IPS-NIHi7 (cell line): Measurements from ENCODE around the gene ABHD1.
A peak's percentile ranks its signal among the peaks of the same experiment; 100 is the strongest.

ENCODE experiments used
- DNase-seq: peaks from one replicate; pipeline ENCODE4 v3.0.0; 2012; ENCODE audit warnings: mixed read lengths; ENCODE audit errors: extremely low spot score

The ABHD1 gene

DNA sequence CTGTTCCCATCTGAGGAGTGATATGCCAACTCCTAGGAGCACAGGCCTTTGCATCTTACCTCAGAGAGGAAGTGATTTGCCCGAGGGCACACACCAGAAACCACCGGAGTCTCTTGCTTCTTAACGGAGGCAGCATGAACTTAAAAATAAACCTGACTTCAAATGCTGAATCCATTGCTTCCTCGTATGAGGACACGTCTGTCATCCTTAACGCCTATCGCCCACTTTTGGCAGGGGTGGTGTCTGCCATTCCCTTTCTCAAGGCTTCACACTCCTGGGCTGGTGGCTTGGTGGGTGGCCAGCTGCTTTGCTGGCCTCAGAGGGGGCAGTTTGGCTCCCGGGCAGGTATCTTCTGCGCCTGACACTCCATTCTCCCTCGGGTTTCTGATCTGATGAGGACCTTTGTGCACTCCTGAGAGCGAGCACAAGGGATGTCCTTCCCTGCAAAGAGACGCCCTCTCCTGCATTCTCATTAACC is 11.9 kb downstream of the ABHD1 start:
- DNase-seq = no peak

DNA sequence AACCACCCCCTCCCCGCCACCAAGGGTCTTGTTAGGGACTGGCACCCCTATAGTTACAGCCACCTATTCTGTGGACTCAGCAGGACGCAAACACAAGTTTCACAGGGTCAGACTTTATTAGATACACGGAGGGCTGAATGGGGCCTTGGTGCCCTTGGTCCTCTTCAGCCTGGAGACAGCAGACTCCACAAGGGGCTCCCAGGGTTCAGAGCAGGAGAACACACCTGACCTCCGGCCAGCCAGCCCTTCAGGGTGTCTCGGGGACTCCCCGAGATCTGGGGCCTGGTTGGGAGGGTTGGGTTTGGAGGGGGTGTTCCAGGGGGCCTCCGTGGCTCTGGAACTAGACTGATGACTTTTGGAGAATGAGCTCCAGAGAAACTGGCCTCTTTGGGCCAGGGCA is 13.1 kb downstream of the ABHD1 start:
- no peak for DNase-seq

GRCh38 chr2:27137322-27137935 is 13.8 kb downstream of the ABHD1 start:
- DNase-seq = no peak

GRCh38 chr2:27138111-27138510 is 14.5 kb downstream of the ABHD1 start:
- DNase-seq = no peak

GRCh38 chr2:27139310-27139709 is 15.7 kb downstream of the ABHD1 start, which contains the start of gene PRR30:
Gene PRR30 (minus strand): TSS chr2:27139410. CDS start chr2:27138329, 1,081 bp downstream.
- DNase-seq = no peak

DNA sequence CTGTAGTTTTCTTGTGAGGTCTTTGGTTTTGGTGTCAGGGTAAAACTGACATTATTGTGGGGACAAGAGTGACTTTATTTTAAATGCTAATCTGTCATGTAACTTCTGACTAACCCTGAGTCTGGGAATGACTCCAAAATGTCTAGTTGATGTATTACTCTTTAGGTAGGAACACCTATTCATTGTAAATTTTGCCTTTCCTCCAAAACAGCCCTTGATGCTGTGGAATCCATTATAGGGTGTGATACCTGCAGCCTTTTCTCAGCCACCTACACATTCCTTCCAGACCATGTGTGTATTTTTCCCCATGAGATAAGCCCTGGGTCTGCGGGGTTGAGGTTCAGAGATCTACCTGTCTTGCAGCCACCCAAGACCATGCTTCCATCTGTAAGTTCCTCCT is 19.7 kb downstream of the ABHD1 start:
- no peak for DNase-seq

DNA sequence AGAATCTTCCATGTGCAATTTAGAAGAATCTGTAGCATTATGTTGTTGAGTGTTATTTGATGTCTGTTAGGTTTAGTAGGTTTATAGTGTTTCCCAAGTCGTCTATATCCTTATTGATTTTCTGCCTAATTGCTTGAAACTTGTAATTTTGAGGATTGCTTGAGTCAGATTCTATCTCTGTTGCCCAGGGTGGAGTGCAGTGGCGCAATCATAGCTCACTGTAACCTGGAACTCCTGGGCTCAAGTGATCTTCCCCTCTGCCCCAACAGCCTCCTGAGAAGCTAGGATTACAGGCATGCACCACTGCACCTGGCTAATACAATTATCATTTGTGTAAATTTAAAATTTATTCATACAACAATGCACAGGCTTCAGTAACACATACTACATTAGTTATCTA is 22.1 kb downstream of the ABHD1 start:
- DNase-seq = no peak

DNA sequence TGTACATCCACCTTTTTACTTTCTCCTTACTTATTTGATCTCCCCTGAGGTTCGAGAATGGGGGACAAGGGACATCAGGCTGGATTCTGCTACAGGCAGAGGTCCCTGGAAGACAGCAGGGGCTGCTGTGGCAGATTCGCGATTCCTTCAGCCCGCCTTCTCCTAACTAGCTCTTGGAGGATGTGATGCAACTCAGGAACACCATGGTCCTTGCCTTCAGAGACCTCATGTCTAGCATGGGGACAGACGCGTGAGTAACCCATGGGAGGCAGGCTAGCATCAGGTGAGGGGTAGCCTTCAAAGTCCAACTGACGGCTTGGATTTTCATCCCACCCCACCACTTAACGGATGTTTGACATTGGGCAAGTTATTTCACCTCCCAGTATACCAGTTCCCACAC is 24.3 kb downstream of the ABHD1 start:
- no peak for DNase-seq

GRCh38 chr2:27148801-27149439 is 25.3 kb downstream of the ABHD1 start, which contains the start of gene TCF23:
Gene TCF23 (plus strand): TSS chr2:27149004. CDS start chr2:27149134, 130 bp downstream.
- no peak for DNase-seq

DNA sequence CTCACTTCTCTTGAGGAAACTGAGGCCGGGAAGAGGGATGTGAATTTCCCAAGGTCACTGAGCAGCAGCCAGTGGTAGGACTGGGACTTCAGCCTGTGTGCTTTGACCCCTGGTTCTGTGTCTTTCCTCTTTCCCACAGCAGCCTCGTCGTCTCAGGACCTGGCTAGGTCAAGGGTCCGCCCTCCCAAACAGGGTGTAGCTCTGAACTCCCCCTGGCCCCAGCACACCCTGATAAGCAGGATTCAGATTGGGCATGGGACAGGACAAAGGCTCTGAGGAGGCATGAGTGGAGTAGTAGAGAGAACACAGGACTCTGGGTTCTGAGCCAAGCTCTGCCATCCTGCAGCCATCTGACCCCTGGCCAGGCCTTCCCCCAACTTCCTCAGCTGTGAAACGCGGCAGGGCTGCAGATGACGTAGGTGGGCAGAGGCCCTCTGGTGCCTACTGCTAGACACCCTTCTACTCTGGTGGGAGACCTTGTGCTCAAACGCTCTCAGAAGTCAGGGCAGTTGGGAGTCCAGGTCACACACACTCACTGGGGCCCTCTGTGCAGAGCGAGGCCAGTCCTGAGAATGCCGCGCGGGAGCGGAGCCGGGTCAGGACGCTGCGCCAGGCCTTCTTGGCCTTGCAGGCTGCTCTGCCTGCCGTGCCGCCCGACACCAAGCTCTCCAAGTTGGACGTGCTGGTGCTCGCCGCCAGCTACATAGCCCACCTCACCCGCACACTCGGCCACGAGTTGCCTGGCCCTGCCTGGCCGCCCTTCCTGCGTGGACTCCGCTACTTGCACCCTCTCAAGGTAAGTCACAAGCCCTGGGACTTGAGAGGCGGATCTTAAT is 26.2 kb downstream of the ABHD1 start:
- DNase-seq = no peak

DNA sequence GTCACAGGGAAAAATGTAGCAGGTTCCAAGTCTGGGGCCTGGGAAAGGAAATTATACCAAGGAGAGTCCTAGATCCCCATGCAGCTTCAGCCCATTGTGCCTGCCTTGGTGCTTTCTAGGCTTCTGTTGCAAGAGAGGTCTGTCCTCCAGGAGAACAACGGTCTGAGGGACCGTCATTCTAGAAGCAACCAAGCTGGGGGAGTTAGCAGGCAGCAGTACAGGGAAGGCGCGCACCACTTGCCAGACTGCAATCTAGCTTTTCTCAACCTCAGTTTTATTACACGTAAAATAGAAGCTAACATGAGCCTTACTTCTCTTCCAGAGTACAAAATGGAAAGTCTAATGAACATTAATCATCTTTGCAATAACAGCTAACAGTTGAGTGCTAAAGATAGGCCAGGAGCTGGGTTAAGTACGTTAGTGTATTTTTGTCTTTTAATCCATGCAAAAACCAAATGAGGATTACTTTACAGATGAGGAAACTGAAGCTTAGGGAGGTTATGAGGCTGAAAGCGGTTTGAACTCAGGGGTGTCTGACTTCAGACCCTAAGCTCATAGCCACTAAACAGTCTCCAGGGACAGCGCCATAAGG is 27.1 kb downstream of the ABHD1 start:
- no peak for DNase-seq

DNA sequence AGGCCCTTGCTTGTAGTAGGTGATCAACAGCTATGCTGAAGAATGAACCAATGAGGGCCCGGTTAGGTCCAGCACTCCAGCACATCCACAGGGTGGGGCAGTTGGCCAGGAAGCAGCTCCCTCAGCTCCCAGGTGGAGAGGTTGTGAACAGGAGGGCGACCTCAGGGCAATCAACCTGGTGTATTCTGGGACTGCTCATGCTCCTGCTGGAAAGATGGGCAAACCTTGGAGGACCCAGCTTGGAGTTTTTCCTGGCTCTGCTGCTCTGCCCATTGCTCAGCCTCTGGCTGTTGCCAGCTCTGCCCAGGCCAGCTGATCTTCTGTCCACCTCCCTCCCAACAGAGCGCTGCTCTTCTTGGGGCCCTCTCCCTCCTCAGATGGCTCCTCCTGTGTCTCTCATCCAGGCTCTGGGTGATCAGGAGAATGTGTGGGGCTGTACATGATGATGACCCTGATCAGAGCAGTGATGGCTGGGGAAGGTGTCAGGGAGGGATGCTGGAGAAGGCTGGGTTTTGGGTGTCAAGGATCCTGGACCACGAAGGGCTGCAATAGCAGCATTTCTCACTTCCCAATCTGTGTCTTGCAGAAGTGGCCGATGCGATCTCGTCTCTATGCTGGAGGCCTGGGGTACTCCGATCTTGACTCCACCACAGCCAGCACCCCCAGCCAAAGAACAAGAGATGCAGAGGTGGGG is 28.6 kb downstream of the ABHD1 start:
- peak; percentile 64 for DNase-seq

GRCh38 chr2:27152796-27153464 is 29.3 kb downstream of the ABHD1 start:
- DNase-seq = no peak

- no peak for DNase-seq
These were observed 30.9 kb downstream of the ABHD1 start for GRCh38 chr2:27154488-27154887.

DNA sequence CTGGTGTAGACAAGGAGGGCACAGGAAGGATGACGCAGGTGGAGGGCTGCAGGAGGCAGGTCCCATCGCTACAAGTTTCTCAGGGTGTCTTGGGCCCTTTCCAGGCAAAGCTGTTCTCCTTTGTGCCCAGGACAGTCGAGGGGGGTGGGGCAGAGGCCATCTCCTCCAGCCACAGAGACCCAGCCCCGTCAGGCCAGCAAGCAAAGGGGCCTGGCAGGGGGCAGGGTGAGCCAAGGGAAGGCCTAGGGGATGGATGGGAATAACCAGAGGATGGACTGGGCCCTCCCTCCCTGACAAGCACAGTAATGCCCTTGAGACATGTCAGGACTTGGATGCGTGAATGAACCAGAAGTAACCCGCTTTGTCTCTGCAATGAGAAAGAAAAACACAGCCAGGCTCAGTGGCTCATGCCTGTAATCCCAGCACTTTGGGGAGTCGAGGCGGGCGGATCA is 31.5 kb downstream of the ABHD1 start:
- DNase-seq = no peak

DNA sequence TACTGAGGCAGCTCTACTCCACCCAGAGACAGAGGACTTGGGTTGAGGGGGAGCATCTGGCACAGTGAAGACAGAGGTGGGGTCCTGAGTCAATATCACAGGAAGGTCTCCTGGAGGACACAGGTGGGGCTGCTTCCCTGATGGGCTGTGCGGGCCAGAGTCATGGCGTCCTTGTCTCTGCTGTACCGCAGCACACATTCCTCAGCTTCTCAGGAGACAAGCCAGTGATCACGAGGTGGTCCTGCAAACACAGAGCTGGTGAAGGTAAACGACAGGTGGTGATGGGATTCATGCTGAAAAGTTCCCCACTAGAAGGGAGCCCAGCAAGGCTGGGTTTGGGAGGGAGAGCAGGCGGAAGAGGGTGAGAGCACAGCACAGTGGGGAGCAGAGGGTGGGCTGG is 34.9 kb downstream of the ABHD1 start:
- DNase-seq = no peak

DNA sequence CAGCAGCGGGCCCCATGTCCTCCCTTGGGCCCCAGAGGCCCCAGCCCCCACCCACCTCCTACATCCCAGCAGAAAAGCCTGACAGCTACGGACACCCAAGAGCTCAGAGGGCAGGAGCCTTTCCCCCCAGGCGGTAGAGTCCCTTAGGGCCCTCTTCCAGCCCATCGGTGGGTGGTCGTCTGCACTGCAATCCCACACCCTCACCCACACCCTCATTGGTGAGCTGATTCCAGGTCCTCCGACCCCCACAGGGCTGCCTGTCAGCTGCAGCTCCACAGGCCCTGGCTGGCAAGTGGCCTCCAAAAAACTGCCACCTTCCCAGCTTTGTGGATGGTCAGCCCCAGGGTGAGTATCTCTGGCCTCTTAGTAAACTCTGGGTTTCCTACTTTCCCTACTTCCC is 35.7 kb downstream of the ABHD1 start:
- no peak for DNase-seq

DNA sequence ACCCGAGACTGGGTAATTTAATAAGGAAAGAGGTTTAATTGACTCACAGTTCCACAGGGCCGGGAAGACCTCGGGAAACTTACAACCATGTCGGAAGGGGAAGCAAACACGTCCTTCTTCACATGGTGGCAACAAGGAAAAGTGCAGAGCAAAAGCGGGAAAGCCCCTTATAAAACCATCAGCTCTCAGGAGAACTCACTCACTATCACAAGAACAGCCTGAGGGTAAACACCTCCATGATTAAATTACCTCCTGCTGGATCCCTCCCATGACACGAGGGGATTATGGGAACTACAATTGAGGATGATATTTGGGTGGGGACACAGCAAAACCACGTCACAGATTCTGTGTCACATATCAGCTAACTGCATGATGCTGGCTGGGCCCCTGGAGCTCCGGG is 36.6 kb downstream of the ABHD1 start:
- no peak for DNase-seq

DNA sequence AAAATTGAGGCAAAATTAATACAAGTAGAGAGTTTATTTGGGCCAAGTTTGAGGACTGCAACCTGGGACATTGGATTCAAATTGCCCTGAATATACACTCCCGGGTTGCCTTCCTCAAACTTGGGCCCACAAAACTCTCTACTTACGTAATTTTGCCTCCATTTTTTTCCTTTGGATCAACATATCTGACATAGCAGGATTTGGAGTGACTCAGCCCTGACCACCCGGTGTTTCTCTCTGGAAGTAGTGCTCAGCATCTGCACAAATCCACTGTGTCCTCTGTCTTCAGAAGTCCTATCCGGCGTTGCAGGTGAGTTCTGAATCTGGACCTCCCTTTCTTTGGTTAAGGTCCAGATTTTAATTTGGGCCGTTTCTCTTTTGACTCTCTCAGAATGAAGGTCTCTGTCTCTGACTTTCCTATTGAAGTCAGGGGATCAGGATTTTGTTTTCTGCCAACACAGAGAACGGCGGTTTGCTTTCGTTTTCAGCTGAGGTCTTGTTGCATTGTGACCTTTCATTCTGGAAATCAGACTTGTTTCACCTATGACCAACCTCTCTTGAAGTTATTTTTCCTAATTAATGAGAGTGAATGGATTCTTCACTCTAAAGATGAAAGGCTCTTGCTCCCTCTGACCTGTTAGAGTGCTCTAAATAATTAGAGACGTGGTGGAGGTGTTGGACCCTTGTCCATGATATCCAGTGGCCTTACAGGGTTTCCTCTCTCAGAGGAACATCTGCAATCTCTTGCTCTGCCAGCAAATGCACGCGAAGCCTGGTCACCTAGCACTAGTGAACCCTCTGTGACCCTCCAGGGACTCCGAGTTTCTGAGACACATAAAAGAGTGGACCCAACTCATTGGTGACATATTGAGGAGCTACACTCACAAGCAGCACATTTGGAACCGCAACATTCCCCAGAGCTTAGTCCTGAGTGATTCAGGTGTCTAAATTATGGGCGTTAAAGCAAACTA is 38.8 kb downstream of the ABHD1 start:
- no peak for DNase-seq
